ENCODE results near the gene RNF186.

RNF186 gene

DNA sequence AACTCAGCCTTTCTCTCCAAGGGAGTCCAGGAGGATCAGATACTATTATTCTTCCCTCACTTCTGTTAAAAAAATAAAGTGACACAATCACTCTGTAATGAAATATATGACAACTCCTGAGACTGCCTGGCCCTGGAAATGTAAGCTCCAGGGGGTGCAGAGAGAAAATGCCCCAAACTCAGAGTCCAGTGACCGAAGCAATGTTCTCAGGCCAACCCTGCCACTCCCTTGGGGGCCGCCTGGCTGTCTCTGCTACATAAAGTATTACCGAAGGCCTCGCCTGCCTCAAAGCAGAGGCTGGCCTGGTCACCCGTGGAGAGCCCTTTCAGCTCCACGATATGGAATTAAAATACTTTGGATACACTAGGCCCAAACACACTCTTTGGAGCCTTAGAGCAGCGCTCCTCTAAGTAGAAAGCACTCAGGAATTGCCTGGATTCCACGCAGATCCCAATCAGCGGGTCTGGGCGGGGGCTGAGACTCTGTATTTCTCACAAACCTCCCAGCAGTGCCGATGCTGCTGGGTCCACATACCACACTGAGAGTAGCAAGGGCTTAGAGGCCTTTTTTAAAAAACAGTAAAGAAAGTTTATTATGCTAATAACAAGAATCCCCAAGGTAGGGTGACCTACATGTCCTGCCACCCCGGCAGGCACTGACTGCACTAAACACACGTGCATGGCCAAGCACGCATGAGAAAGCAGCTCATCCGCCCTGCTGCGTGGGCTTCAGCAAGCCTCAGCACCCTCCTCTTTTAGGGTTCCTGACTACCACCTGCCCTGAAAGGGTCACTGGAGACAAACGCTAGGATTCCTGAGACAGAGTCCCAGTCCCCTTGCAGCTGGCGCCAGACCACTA is 46.5 kb downstream of the RNF186 start:
- H3K4me3 ChIP-seq (ENCODE audit: low read depth, low read length), result no peak overlapping the region
- no peak for DNase-seq (ENCODE audit: low read depth, low spot score)
- ChIA-PET CTCF (interaction anchor here (0.8 to 10.7 kb wide), 4 partner anchors 7 to 64 kb away, joined by 3 to 69 read pairs (median 4); no protein-coding TSS in a partner anchor), POLR2A (no interaction called here)
- TF ChIP-seq, protein P1, sequence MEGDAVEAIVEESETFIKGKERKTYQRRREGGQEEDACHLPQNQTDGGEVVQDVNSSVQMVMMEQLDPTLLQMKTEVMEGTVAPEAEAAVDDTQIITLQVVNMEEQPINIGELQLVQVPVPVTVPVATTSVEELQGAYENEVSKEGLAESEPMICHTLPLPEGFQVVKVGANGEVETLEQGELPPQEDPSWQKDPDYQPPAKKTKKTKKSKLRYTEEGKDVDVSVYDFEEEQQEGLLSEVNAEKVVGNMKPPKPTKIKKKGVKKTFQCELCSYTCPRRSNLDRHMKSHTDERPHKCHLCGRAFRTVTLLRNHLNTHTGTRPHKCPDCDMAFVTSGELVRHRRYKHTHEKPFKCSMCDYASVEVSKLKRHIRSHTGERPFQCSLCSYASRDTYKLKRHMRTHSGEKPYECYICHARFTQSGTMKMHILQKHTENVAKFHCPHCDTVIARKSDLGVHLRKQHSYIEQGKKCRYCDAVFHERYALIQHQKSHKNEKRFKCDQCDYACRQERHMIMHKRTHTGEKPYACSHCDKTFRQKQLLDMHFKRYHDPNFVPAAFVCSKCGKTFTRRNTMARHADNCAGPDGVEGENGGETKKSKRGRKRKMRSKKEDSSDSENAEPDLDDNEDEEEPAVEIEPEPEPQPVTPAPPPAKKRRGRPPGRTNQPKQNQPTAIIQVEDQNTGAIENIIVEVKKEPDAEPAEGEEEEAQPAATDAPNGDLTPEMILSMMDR (IDR thresholded peaks at IDR 0.05; ENCODE audit: insufficient read depth, low read length, missing control alignments), result no peak

DNA sequence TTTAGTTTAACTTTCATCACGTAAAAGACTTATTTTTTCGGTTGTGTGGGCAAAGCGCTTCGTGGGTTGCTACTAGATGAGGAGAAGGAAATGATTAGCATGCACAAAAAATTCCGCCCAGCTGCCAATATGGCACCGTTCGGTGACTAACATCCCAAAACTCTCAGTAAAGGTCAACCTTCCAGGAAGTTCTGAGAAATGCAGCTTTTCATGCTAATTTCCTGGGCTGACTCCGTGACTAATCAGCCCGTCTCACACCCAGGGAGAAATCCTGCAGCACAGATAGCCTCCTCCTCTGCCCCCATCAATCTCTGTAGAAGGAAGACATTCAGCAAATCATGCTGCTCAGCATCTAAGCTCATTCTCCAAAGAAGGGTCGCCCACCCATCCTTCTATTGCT is 49.5 kb downstream of the RNF186 start:
- CTCF ChIA-PET, result interaction anchor here (0.8 to 2.3 kb wide), 8 partner anchors 14 to 117 kb away, joined by 3 to 7 read pairs (median 4); partner anchors contain the start of gene OTUD3
- TF ChIP-seq, protein P1 (IDR thresholded peaks at IDR 0.05; ENCODE audit: insufficient read depth, low read length, missing control alignments), result no peak
- POLR2A ChIA-PET, result interaction anchor here (0.7 to 1.3 kb wide), 2 partner anchors 35 to 116 kb away, joined by 3 to 4 read pairs; partner anchors contain the start of gene OTUD3
- H3K4me3 ChIP-seq (ENCODE audit: low read depth, low read length), result no peak overlapping the region
- DNase-seq (ENCODE audit: low read depth, low spot score), result peak; percentile 76

- H3K4me3 ChIP-seq (ENCODE audit: low read depth, low read length), result no peak overlapping the region
- TF ChIP-seq, protein P1 (IDR thresholded peaks at IDR 0.05; ENCODE audit: insufficient read depth, low read length, missing control alignments), result no peak
- POLR2A ChIA-PET, result interaction anchor here (0.7 kb wide), 1 partner anchor 117 kb away, joined by 4 read pairs; the partner anchor contains the start of gene OTUD3
- DNase-seq (ENCODE audit: low read depth, low spot score), result no peak
- CTCF ChIA-PET, result interaction anchor here (0.8 to 7.9 kb wide), 7 partner anchors 8 to 117 kb away, joined by 3 to 69 read pairs (median 7); partner anchors contain the start of gene OTUD3
These were observed 50.2 kb downstream of the RNF186 start for GRCh38 chr1:19764848-19765247.

Measured in AG04449 (cell line).